ENCODE results near the gene FREM1. TPM values are rescaled to one million over a fixed set of nuclear protein-coding genes. Genes with fewer than 3 reads are reported as not detected.

FREM1 gene
- total RNA-seq, 1 experiment from 2014 or later: 0.50 TPM

DNA sequence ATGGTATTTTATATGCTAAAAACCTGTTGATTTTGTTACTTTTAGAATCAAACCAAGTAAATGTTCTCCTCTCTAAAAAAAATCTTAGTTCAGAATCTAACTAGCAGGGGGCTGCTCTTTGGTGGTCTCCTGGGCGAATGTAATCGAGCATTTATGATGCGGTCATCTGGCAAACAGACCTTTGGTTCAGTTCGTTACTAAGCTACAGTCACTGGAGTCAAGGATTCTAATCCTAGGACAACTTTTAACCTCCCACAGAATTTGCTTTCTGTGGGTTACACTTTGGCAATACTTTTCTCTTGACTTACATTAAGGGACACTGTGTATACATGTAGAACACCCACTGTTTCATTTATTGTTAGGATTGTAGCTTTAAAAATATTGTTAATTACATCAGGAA, 26.3 kb upstream of the FREM1 start:
- no TSS peak for BruUV-seq (replicated peaks)

DNA sequence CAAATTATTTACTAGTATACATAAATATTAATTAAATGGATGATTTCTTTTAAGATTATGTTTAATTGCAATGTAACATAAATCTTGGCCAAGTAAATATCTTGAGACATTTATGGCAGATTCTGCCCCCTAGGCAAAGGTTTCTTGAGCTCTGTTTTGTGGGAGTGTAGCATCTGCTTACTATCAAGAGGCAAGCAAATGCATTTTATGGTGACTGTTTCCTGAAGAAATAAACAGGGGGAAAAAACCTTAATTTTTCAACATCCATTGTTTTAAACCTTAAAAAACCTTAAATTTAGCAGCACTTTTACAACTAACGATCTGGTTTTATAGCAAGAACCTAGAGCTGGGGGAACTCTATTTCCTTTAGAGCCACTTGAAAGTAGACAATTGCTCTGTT, 25.7 kb upstream of the FREM1 start:
- intact Hi-C loops (cut with micrococcal nuclease; ENCODE audit: unreplicated experiment): no loop called here
- ChIA-PET POLR2A (no interaction called here), CTCF (no interaction called here)
- Histone ChIP-seq H3K27me3 (replicated peaks; ENCODE audit: control insufficient read depth, insufficient read depth, low read length) (no peaks in the 10 kb centered on the region), H3K9me3 (no peaks in the 10 kb centered on the region), H3K36me3 (ENCODE audit: control insufficient read depth, insufficient read depth, low read length) (no peaks in the 10 kb centered on the region), H3K4me3 (ENCODE audit: low read depth, low read length) (no peak overlapping the region), H3K4me1 (no peaks in the 10 kb centered on the region)
- H3K27me3 Mint-ChIP-seq (ENCODE audit: insufficient read depth, unreplicated experiment): no peaks in the 10 kb centered on the region
- no peak for TF ChIP-seq CTCF (IDR thresholded peaks at IDR 0.05; ENCODE audit: insufficient read depth in 1 of 2, low read depth in 1 of 2, low read length in 1 of 2, severe bottlenecking in 1 of 2, unreplicated experiment in 1 of 2)
- DNase-seq: no peak
- H3K9me3 Mint-ChIP-seq (ENCODE audit: unreplicated experiment): no peaks in the 10 kb centered on the region
- BruUV-seq (replicated peaks): no TSS peak
- no peaks in the 10 kb centered on the region for H3K4me1 Mint-ChIP-seq (ENCODE audit: low read depth, unreplicated experiment)
- no peak overlapping the region for H3K4me3 Mint-ChIP-seq (ENCODE audit: unreplicated experiment)
- H3K36me3 Mint-ChIP-seq (ENCODE audit: insufficient read depth, unreplicated experiment): no peaks in the 10 kb centered on the region
- H3K27ac Mint-ChIP-seq (ENCODE audit: unreplicated experiment): no peak overlapping the region

More for the DNA sequence above, 26.3 kb upstream of the FREM1 start:
- H3K9me3 Mint-ChIP-seq (ENCODE audit: unreplicated experiment): no peaks in the 10 kb centered on the region
- no peaks in the 10 kb centered on the region for H3K36me3 Mint-ChIP-seq (ENCODE audit: insufficient read depth, unreplicated experiment)
- TF ChIP-seq CTCF (IDR thresholded peaks at IDR 0.05; ENCODE audit: insufficient read depth in 1 of 2, low read depth in 1 of 2, low read length in 1 of 2, severe bottlenecking in 1 of 2, unreplicated experiment in 1 of 2): no peak
- no peaks in the 10 kb centered on the region for H3K27me3 ChIP-seq (replicated peaks; ENCODE audit: control insufficient read depth, insufficient read depth, low read length)
- no peaks in the 10 kb centered on the region for H3K4me1 Mint-ChIP-seq (ENCODE audit: low read depth, unreplicated experiment)
- H3K4me1 ChIP-seq: no peaks in the 10 kb centered on the region
- ChIA-PET POLR2A (no interaction called here), CTCF (no interaction called here)
- H3K27me3 Mint-ChIP-seq (ENCODE audit: insufficient read depth, unreplicated experiment): no peaks in the 10 kb centered on the region
- H3K9me3 ChIP-seq: no peaks in the 10 kb centered on the region
- intact Hi-C loops (cut with micrococcal nuclease; ENCODE audit: unreplicated experiment): no loop called here
- H3K4me3 Mint-ChIP-seq (ENCODE audit: unreplicated experiment): no peak overlapping the region
- no peaks in the 10 kb centered on the region for H3K36me3 ChIP-seq (ENCODE audit: control insufficient read depth, insufficient read depth, low read length)
- no peak overlapping the region for H3K27ac Mint-ChIP-seq (ENCODE audit: unreplicated experiment)
- DNase-seq: no peak
- H3K4me3 ChIP-seq (ENCODE audit: low read depth, low read length): no peak overlapping the region

- Histone ChIP-seq H3K36me3 (ENCODE audit: control insufficient read depth, insufficient read depth, low read length) (no peaks in the 10 kb centered on the region), H3K27me3 (replicated peaks; ENCODE audit: control insufficient read depth, insufficient read depth, low read length) (no peaks in the 10 kb centered on the region), H3K4me3 (ENCODE audit: low read depth, low read length) (no peak overlapping the region), H3K4me1 (no peaks in the 10 kb centered on the region), H3K9me3 (no peaks in the 10 kb centered on the region)
- TF ChIP-seq CTCF (IDR thresholded peaks at IDR 0.05; ENCODE audit: insufficient read depth in 1 of 2, low read depth in 1 of 2, low read length in 1 of 2, severe bottlenecking in 1 of 2, unreplicated experiment in 1 of 2): no peak
- no peak overlapping the region for H3K4me3 Mint-ChIP-seq (ENCODE audit: unreplicated experiment)
- no peaks in the 10 kb centered on the region for H3K4me1 Mint-ChIP-seq (ENCODE audit: low read depth, unreplicated experiment)
- intact Hi-C loops (cut with micrococcal nuclease; ENCODE audit: unreplicated experiment): no loop called here
- CTCF ChIA-PET: no interaction called here
- H3K36me3 Mint-ChIP-seq (ENCODE audit: insufficient read depth, unreplicated experiment): no peaks in the 10 kb centered on the region
- no peaks in the 10 kb centered on the region for H3K27me3 Mint-ChIP-seq (ENCODE audit: insufficient read depth, unreplicated experiment)
- no TSS peak for BruUV-seq (replicated peaks)
- POLR2A ChIA-PET: no interaction called here
- no peak overlapping the region for H3K27ac Mint-ChIP-seq (ENCODE audit: unreplicated experiment)
- no peaks in the 10 kb centered on the region for H3K9me3 Mint-ChIP-seq (ENCODE audit: unreplicated experiment)
- DNase-seq: no peak
Measured at GRCh38 chr9:14935106-14935751, 25.0 kb upstream of the FREM1 start.

Measured in Caco-2 (cell line).